Astrocyte (in vitro differentiated cells and primary cell): Measurements from ENCODE around the gene CCNB2. TPM values are rescaled to one million over a fixed set of nuclear protein-coding genes. Genes with fewer than 3 reads are reported as not detected.

Source experiments
- DNase-seq: peaks from one replicate; pipeline ENCODE4 v3.0.0-alpha.2; 2010; ENCODE audit warnings: low read depth
- FAIRE-seq: peaks from 2 replicates; lab custom pipeline; 2011; peaks lifted over from hg19 to GRCh38; lab: Jason Lieb, UNC
- H2AFZ ChIP-seq: 2 replicates; pipeline ENCODE4 v1.6.0; 2012; ENCODE audit warnings: low read depth, low read length, inconsistent platforms
- H3K27ac ChIP-seq: 2 replicates; pipeline ENCODE4 v1.5.1; 2011; ENCODE audit warnings: low read depth, low read length, inconsistent platforms
- H3K27me3 ChIP-seq: 2 replicates; pipeline ENCODE4 v1.6.0; 2011; ENCODE audit warnings: low read length, inconsistent platforms; ENCODE audit not compliant: insufficient read depth
- H3K36me3 ChIP-seq: 2 replicates; pipeline ENCODE4 v1.5.1; 2011; ENCODE audit warnings: low read length, inconsistent platforms; ENCODE audit not compliant: insufficient read depth
- H3K4me1 ChIP-seq: 2 replicates; pipeline ENCODE4 v1.5.1; 2011; ENCODE audit warnings: low read length, inconsistent platforms; ENCODE audit not compliant: insufficient read depth
- H3K4me2 ChIP-seq: 2 replicates; pipeline ENCODE4 v1.6.0; 2012; ENCODE audit warnings: low read length, inconsistent platforms
- H3K4me3 ChIP-seq: 2 replicates; pipeline ENCODE4 v1.5.1; 2011; ENCODE audit warnings: low read depth, mild to moderate bottlenecking, low read length, inconsistent platforms; ENCODE audit not compliant: insufficient read depth
- H3K79me2 ChIP-seq: 2 replicates; pipeline ENCODE4 v1.6.0; 2012; ENCODE audit warnings: mild to moderate bottlenecking, low read length, inconsistent platforms; ENCODE audit not compliant: insufficient read depth
- H3K9ac ChIP-seq: 2 replicates; pipeline ENCODE4 v1.6.0; 2012; ENCODE audit warnings: mild to moderate bottlenecking, low read length, inconsistent platforms
- H3K9me3 ChIP-seq: 2 replicates; pipeline ENCODE4 v1.5.1; 2012; ENCODE audit warnings: low read depth, mild to moderate bottlenecking, low read length, inconsistent platforms; ENCODE audit not compliant: insufficient read depth
- H4K20me1 ChIP-seq: 2 replicates; pipeline ENCODE4 v1.6.0; 2012; ENCODE audit warnings: low read length, inconsistent platforms; ENCODE audit not compliant: insufficient read depth
- H3K27ac Mint-ChIP-seq: one replicate; pipeline ENCODE4 v1.8.0; 2021; ENCODE audit warnings: mild to moderate bottlenecking, mixed read lengths; ENCODE audit not compliant: unreplicated experiment
- H3K27me3 Mint-ChIP-seq: one replicate; pipeline ENCODE4 v1.8.0; 2021; ENCODE audit warnings: low read depth, mixed read lengths; ENCODE audit not compliant: unreplicated experiment
- H3K36me3 Mint-ChIP-seq: one replicate; pipeline ENCODE4 v1.8.0; 2021; ENCODE audit warnings: low read depth, mixed read lengths; ENCODE audit not compliant: unreplicated experiment
- H3K4me1 Mint-ChIP-seq: one replicate; pipeline ENCODE4 v1.8.0; 2021; ENCODE audit warnings: low read depth, mixed read lengths; ENCODE audit not compliant: unreplicated experiment
- H3K4me3 Mint-ChIP-seq: one replicate; pipeline ENCODE4 v1.8.0; 2021; ENCODE audit warnings: mild to moderate bottlenecking, moderate library complexity, mixed read lengths; ENCODE audit not compliant: unreplicated experiment
- H3K9me3 Mint-ChIP-seq: one replicate; pipeline ENCODE4 v1.8.0; 2021; ENCODE audit warnings: mild to moderate bottlenecking, mixed read lengths; ENCODE audit not compliant: unreplicated experiment
- EZH2 ChIP-seq: IDR thresholded peaks from 2 replicates; pipeline ENCODE4 v1.6.1; 2012; ENCODE audit warnings: mild to moderate bottlenecking, low read length, inconsistent platforms; ENCODE audit not compliant: insufficient read depth
- total RNA-seq: library from RNA; stranded (reverse); gene quantifications from 2 replicates; pipeline ENCODE4 v1.2.1, GENCODE V29; 2021
- TF ChIP-seq, protein P1 (sequence below): IDR thresholded peaks from 2 replicates; pipeline ENCODE4 v1.5.1; 2011; ENCODE audit warnings: low read depth, mild to moderate bottlenecking, inconsistent platforms, low read length, moderate library complexity; ENCODE audit not compliant: insufficient read depth

CCNB2 gene
- total RNA-seq, 1 donor from 2014 or later = 7.9 TPM

DNA sequence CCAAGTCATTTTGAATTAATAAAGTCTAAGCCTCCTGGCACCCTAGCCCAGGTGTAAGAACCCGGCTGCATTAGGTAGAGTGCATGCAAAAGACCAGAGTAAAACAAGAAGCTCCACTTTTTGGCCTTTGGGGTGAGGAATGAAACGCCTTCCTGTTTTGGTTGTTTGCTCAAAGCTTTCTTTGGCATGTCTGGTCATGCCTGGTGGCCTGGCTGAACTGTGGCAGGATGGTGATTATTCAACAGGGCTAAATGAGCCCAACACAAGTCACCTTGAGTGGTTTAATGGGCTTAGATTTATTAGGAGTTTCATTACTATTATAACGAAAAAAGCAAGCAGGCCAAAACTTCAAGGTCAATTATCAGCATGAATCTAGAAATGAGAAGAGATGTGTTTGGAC lies 60.8 kb downstream of the CCNB2 start:
- H3K27ac Mint-ChIP-seq = peak overlapping the region; percentile 53
- no peak overlapping the region for H3K4me3 Mint-ChIP-seq
- no peak for TF ChIP-seq EZH2
- TF ChIP-seq, protein P1, sequence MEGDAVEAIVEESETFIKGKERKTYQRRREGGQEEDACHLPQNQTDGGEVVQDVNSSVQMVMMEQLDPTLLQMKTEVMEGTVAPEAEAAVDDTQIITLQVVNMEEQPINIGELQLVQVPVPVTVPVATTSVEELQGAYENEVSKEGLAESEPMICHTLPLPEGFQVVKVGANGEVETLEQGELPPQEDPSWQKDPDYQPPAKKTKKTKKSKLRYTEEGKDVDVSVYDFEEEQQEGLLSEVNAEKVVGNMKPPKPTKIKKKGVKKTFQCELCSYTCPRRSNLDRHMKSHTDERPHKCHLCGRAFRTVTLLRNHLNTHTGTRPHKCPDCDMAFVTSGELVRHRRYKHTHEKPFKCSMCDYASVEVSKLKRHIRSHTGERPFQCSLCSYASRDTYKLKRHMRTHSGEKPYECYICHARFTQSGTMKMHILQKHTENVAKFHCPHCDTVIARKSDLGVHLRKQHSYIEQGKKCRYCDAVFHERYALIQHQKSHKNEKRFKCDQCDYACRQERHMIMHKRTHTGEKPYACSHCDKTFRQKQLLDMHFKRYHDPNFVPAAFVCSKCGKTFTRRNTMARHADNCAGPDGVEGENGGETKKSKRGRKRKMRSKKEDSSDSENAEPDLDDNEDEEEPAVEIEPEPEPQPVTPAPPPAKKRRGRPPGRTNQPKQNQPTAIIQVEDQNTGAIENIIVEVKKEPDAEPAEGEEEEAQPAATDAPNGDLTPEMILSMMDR = no peak
- Histone ChIP-seq H4K20me1 (no peaks in the 10 kb centered on the region), H3K4me2 (no peak overlapping the region), H2AFZ (no peak overlapping the region), H3K27me3 (no peaks in the 10 kb centered on the region), H3K9me3 (no peaks in the 10 kb centered on the region), H3K9ac (no peak overlapping the region), H3K27ac (peak overlapping the region; percentile 12), H3K79me2 (no peaks in the 10 kb centered on the region), H3K4me3 (no peak overlapping the region), H3K4me1 (peaks cover 38% of the 10 kb centered on the region), H3K36me3 (peaks cover 15% of the 10 kb centered on the region)
- no peaks in the 10 kb centered on the region for H3K27me3 Mint-ChIP-seq
- no peak for FAIRE-seq
- H3K9me3 Mint-ChIP-seq = no peaks in the 10 kb centered on the region
- peaks cover 39% of the 10 kb centered on the region for H3K4me1 Mint-ChIP-seq
- peaks cover 25% of the 10 kb centered on the region for H3K36me3 Mint-ChIP-seq
- no peak for DNase-seq

DNA sequence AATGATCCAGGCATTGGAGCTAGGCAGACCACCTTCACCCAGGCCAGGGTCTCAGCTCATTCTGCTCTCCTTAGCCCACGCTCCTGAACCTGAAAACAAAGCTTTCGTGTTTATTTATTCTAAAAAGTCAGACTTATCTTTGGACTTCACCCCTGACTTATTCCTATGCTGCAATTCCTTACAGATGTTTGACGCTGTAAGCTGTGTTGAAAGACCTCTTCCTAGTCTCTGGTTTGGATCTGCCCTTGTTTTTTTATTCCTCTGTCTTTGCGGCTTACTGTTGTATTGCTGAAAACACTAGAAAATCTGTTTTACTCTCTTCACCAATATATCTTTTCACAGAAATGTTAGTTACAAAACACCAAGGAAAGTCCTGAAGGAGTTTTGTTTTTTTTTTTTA lies 61.2 kb downstream of the CCNB2 start:
- Mint-ChIP-seq H3K27me3 (no peaks in the 10 kb centered on the region), H3K36me3 (peaks cover 27% of the 10 kb centered on the region), H3K4me3 (no peak overlapping the region), H3K4me1 (peaks cover 40% of the 10 kb centered on the region), H3K27ac (peak overlapping the region; percentile 53), H3K9me3 (no peaks in the 10 kb centered on the region)
- TF ChIP-seq, protein P1 = no peak
- TF ChIP-seq EZH2 = no peak
- no peak overlapping the region for H3K4me2 ChIP-seq
- peaks cover 41% of the 10 kb centered on the region for H3K4me1 ChIP-seq
- H4K20me1 ChIP-seq = no peaks in the 10 kb centered on the region
- H3K4me3 ChIP-seq = no peak overlapping the region
- no peak for DNase-seq
- H3K9ac ChIP-seq = no peak overlapping the region
- H3K27ac ChIP-seq = peak overlapping the region; percentile 12
- peaks cover 14% of the 10 kb centered on the region for H3K36me3 ChIP-seq
- no peak for FAIRE-seq
- no peak overlapping the region for H2AFZ ChIP-seq
- no peaks in the 10 kb centered on the region for H3K27me3 ChIP-seq
- no peaks in the 10 kb centered on the region for H3K9me3 ChIP-seq
- H3K79me2 ChIP-seq = no peaks in the 10 kb centered on the region

DNA sequence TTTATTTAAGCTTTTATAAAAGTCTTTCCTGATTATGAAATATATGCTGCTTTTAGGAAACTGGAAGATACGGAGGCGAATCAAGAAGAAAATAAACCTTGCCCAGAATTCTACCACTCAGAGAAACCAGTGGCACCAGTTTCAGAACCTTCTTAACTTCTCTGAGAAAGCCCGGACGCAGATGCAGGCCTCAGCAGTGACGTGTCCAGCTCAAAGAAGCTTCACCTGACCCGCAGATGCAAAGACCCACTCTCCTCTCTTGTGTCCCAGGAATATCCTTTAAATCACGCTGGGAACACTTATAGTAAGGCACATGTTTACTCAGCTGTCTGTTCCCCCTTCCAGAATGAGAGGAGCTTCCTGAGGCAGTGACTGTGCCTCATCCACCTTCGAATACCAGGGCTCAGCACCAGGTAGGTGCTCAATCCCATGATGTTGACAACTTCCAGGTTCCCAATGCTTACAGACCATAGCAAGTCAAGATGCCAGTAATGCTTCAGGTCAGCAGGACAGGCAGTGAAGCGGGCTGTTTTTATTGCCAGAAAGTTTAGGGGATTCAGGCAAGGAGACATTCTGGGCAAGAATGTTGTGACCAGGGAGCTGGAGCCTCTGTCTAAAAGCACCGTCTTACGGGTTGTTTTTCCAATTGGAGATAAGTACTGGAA lies 61.8 kb downstream of the CCNB2 start:
- no peak for FAIRE-seq
- H3K9me3 ChIP-seq = no peaks in the 10 kb centered on the region
- DNase-seq = no peak
- H4K20me1 ChIP-seq = no peaks in the 10 kb centered on the region
- peaks cover 17% of the 10 kb centered on the region for H3K36me3 ChIP-seq
- no peak overlapping the region for H3K4me2 ChIP-seq
- H2AFZ ChIP-seq = no peak overlapping the region
- H3K27ac Mint-ChIP-seq = peak overlapping the region; percentile 53
- no peaks in the 10 kb centered on the region for H3K27me3 ChIP-seq
- peaks cover 30% of the 10 kb centered on the region for H3K36me3 Mint-ChIP-seq
- no peak for TF ChIP-seq EZH2
- TF ChIP-seq, protein P1 = no peak
- no peak overlapping the region for H3K27ac ChIP-seq
- H3K4me3 Mint-ChIP-seq = no peak overlapping the region
- H3K9me3 Mint-ChIP-seq = no peaks in the 10 kb centered on the region
- H3K79me2 ChIP-seq = no peaks in the 10 kb centered on the region
- H3K4me1 Mint-ChIP-seq = peaks cover 40% of the 10 kb centered on the region
- no peaks in the 10 kb centered on the region for H3K27me3 Mint-ChIP-seq
- no peak overlapping the region for H3K4me3 ChIP-seq
- peaks cover 41% of the 10 kb centered on the region for H3K4me1 ChIP-seq
- no peak overlapping the region for H3K9ac ChIP-seq
